DND-41 (cell line): Measurements from ENCODE around the gene ARHGAP28.

ENCODE experiments used
- EZH2 ChIP-seq: IDR thresholded peaks from 3 replicates; pipeline ENCODE4 v1.6.1; 2012; ENCODE audit warnings: borderline replicate concordance, low read depth, mild to moderate bottlenecking, moderate library complexity, low read length, inconsistent platforms; ENCODE audit not compliant: severe bottlenecking
- TF ChIP-seq, protein P1 (sequence below): IDR thresholded peaks from 2 replicates; pipeline ENCODE4 v1.5.1; 2012; ENCODE audit warnings: borderline replicate concordance, low read length, moderate library complexity, mild to moderate bottlenecking; ENCODE audit not compliant: poor library complexity, severe bottlenecking; ENCODE audit errors: extremely low read depth

DNA sequence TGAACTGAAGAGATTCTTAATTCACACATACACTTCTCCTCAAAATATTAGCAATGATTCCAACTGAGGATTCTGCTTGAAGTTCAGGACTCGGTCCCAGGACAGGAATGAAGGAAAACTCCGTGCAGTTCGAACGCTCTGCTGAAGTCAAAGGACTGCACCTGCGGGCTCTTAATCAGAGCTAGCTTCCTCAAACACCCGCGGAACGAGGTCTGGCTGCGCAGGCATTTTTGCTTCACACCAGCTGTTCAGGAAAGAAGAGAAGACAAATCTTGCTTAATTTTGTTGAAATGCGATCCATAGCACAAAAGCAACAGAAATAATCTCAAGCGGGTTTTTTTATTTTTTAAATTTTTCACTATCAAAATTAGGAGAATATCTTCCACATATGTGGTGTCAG is 212.5 kb downstream of the ARHGAP28 start:
- TF ChIP-seq, protein P1, sequence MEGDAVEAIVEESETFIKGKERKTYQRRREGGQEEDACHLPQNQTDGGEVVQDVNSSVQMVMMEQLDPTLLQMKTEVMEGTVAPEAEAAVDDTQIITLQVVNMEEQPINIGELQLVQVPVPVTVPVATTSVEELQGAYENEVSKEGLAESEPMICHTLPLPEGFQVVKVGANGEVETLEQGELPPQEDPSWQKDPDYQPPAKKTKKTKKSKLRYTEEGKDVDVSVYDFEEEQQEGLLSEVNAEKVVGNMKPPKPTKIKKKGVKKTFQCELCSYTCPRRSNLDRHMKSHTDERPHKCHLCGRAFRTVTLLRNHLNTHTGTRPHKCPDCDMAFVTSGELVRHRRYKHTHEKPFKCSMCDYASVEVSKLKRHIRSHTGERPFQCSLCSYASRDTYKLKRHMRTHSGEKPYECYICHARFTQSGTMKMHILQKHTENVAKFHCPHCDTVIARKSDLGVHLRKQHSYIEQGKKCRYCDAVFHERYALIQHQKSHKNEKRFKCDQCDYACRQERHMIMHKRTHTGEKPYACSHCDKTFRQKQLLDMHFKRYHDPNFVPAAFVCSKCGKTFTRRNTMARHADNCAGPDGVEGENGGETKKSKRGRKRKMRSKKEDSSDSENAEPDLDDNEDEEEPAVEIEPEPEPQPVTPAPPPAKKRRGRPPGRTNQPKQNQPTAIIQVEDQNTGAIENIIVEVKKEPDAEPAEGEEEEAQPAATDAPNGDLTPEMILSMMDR = no peak
- no peak for TF ChIP-seq EZH2
